ENCODE results near the gene GRB7. TPM values are rescaled to one million over a fixed set of nuclear protein-coding genes. Genes with fewer than 3 reads are reported as not detected.

Gene GRB7
- total RNA-seq, result 10 to 100 TPM in 1 of 4 donors, 1 to 10 TPM in 2, under 1 TPM in 1; 0.51 to 14.3 (median 5.6) TPM

DNA sequence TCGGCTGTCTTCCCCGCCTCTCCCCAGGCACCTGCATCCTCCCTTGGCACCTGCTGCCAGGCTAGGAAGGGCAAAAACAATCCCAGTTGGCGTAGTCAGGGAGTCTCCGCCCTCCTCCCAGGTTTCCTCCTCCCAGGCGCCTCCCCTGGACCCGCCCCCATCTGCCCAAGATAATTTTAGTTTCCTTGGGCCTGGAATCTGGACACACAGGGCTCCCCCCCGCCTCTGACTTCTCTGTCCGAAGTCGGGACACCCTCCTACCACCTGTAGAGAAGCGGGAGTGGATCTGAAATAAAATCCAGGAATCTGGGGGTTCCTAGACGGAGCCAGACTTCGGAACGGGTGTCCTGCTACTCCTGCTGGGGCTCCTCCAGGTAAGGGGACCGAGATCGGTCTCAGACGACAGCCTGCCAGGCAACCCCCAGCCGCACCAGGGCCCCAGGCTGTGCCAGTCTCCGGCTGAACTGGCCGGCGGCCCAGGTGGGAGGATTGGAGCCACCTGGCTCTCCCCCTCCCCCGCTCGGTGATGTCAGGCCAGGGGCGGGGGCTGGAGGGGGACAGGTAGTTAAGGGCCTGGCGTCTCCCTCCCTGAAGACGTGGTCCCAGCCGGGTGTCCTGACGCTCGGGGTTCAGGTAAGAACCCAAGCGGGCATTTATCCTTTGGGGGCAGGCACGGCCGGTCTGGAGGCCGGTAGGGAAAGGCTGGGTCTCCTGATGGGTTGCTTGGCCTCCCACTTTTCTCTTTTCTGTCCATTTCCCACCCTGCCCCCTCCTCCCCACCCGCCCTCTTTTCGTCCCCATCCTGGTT, at the start of gene GRB7:
GRB7 (plus strand) TSS at position 179 of the 808 bp plus-strand sequence. CDS start 4,364 bp downstream, outside the sequence.
- Histone ChIP-seq H3K4me3 (peak within 1 kb of the TSS; percentile 2 to 18), H3K9me3 (no peaks in the 10 kb centered on the region), H3K27me3 (peaks cover 0 to 9% of the 10 kb centered on the region in 2 donors), H3K27ac (peak within 1 kb of the TSS in 1 of 2 donors; percentile 29), H3K36me3 (no peaks in the 10 kb centered on the region), H3K4me1 (peaks cover 0 to 20% of the 10 kb centered on the region in 2 donors)
- peak in 1 of 2 donors; percentile 35 for TF ChIP-seq POLR2A (IDR thresholded peaks at IDR 0.05)
- TF ChIP-seq CTCF (IDR thresholded peaks at IDR 0.05), result no peak
- DNase-seq, result peak; percentile 37 to 47
- intact Hi-C loops (cut with DNase I; ENCODE audit: low total_unique reads), result no loop called here

DNA sequence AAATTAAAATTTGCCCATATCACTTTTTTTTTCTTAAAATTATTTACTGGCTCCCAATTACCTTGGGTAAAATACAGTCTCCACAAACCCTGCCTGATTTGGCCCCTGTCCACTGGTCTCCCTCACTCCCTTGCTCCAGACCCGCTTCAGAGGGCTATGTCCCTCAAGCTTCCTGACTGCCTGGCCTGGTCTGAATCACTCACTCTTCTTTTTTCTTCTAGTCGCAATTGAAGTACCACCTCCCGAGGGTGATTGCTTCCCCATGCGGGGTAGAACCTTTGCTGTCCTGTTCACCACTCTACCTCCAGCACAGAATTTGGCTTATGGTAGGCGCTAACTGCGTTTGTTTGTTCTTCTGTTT, 49.3 kb upstream of the GRB7 start:
- no peaks in the 10 kb centered on the region for H3K36me3 ChIP-seq
- no peak for TF ChIP-seq CTCF (IDR thresholded peaks at IDR 0.05)
- no peak for TF ChIP-seq POLR2A (IDR thresholded peaks at IDR 0.05)
- H3K27ac ChIP-seq, result peak overlapping the region; percentile 85 to 86
- no peaks in the 10 kb centered on the region for H3K9me3 ChIP-seq
- no peaks in the 10 kb centered on the region for H3K27me3 ChIP-seq
- H3K4me1 ChIP-seq, result peaks cover 0 to 6% of the 10 kb centered on the region in 2 donors
- no peak for DNase-seq
- intact Hi-C loops (cut with DNase I; ENCODE audit: low total_unique reads), result loop anchor here (10.0 kb wide), 1 partner anchor 54 kb away; the partner anchor contains the start of gene STARD3
- peak overlapping the region; percentile 59 to 64 for H3K4me3 ChIP-seq

GRCh38 chr17:39688945-39689344, 48.8 kb upstream of the GRB7 start:
- H3K4me1 ChIP-seq, result peaks cover 0 to 6% of the 10 kb centered on the region in 2 donors
- intact Hi-C loops (cut with DNase I; ENCODE audit: low total_unique reads), result loop anchor here (10.0 kb wide), 1 partner anchor 54 kb away; the partner anchor contains the start of gene STARD3
- TF ChIP-seq CTCF (IDR thresholded peaks at IDR 0.05), result no peak
- no peak for TF ChIP-seq POLR2A (IDR thresholded peaks at IDR 0.05)
- no peaks in the 10 kb centered on the region for H3K9me3 ChIP-seq
- DNase-seq, result no peak
- no peaks in the 10 kb centered on the region for H3K27me3 ChIP-seq
- no peak overlapping the region for H3K27ac ChIP-seq
- peak overlapping the region in 1 of 2 donors; percentile 64 for H3K4me3 ChIP-seq
- H3K36me3 ChIP-seq, result no peaks in the 10 kb centered on the region

GRCh38 chr17:39694593-39694992, 43.1 kb upstream of the GRB7 start:
- intact Hi-C loops (cut with DNase I; ENCODE audit: low total_unique reads), result no loop called here
- no peak for TF ChIP-seq POLR2A (IDR thresholded peaks at IDR 0.05)
- no peak for TF ChIP-seq CTCF (IDR thresholded peaks at IDR 0.05)
- no peaks in the 10 kb centered on the region for H3K27me3 ChIP-seq
- H3K9me3 ChIP-seq, result no peaks in the 10 kb centered on the region
- H3K36me3 ChIP-seq, result no peaks in the 10 kb centered on the region
- no peak overlapping the region for H3K27ac ChIP-seq
- no peaks in the 10 kb centered on the region for H3K4me1 ChIP-seq
- H3K4me3 ChIP-seq, result no peak overlapping the region
- no peak for DNase-seq

- TF ChIP-seq POLR2A (IDR thresholded peaks at IDR 0.05) (no peak), CTCF (IDR thresholded peaks at IDR 0.05) (no peak)
- no peak overlapping the region for H3K4me3 ChIP-seq
- H3K27ac ChIP-seq, result no peak overlapping the region
- intact Hi-C loops (cut with DNase I; ENCODE audit: low total_unique reads), result no loop called here
- H3K27me3 ChIP-seq, result no peaks in the 10 kb centered on the region
- DNase-seq, result no peak
- no peaks in the 10 kb centered on the region for H3K4me1 ChIP-seq
- H3K9me3 ChIP-seq, result no peaks in the 10 kb centered on the region
- H3K36me3 ChIP-seq, result no peaks in the 10 kb centered on the region
Measured at GRCh38 chr17:39695089-39695474, 42.7 kb upstream of the GRB7 start.

Measured in uterus (tissue), 4 donors.